Measurements from ENCODE around the gene MAN1C1.

MAN1C1 gene

GRCh38 chr1:25815208-25816111, 198.9 kb downstream of the MAN1C1 start:
- Histone ChIP-seq H3K27ac (ENCODE audit: low read length) (no peak overlapping the region), H3K4me1 (ENCODE audit: insufficient read depth, low read length) (peaks cover 6% of the 10 kb centered on the region; the same call in 1 of the 2 replicates), H3K9ac (ENCODE audit: low read depth, low read length) (no peak overlapping the region), H3K27me3 (ENCODE audit: insufficient read depth, low read length) (no peaks in the 10 kb centered on the region), H3K36me3 (ENCODE audit: insufficient read depth, low read depth, low read length) (peaks cover 17% of the 10 kb centered on the region), H3K9me3 (ENCODE audit: insufficient read depth, low read depth, low read length) (no peaks in the 10 kb centered on the region), H3K4me3 (ENCODE audit: low read length) (no peak overlapping the region)

GRCh38 chr1:25816112-25816718, 199.6 kb downstream of the MAN1C1 start:
- Histone ChIP-seq H3K27ac (ENCODE audit: low read length) (no peak overlapping the region), H3K9me3 (ENCODE audit: insufficient read depth, low read depth, low read length) (no peaks in the 10 kb centered on the region), H3K36me3 (ENCODE audit: insufficient read depth, low read depth, low read length) (peaks cover 15% of the 10 kb centered on the region), H3K4me1 (ENCODE audit: insufficient read depth, low read length) (peaks cover 6% of the 10 kb centered on the region; the same call in 1 of the 2 replicates), H3K4me3 (ENCODE audit: low read length) (no peak overlapping the region), H3K9ac (ENCODE audit: low read depth, low read length) (no peak overlapping the region), H3K27me3 (ENCODE audit: insufficient read depth, low read length) (peaks cover 4% of the 10 kb centered on the region)

GRCh38 chr1:25817840-25818501, 201.4 kb downstream of the MAN1C1 start:
- Histone ChIP-seq H3K9me3 (ENCODE audit: insufficient read depth, low read depth, low read length) (no peaks in the 10 kb centered on the region), H3K9ac (ENCODE audit: low read depth, low read length) (no peak overlapping the region; the same call in 1 of the 2 replicates), H3K4me3 (ENCODE audit: low read length) (no peak overlapping the region), H3K27ac (ENCODE audit: low read length) (no peak overlapping the region), H3K4me1 (ENCODE audit: insufficient read depth, low read length) (peaks cover 6% of the 10 kb centered on the region; the same call in 1 of the 2 replicates), H3K36me3 (ENCODE audit: insufficient read depth, low read depth, low read length) (peaks cover 6% of the 10 kb centered on the region; the same call in 1 of the 2 replicates), H3K27me3 (ENCODE audit: insufficient read depth, low read length) (peaks cover 15% of the 10 kb centered on the region)

GRCh38 chr1:25818569-25818968, 202.0 kb downstream of the MAN1C1 start:
- Histone ChIP-seq H3K4me3 (ENCODE audit: low read length) (peak overlapping the region; percentile 96), H3K4me1 (ENCODE audit: insufficient read depth, low read length) (peaks cover 6% of the 10 kb centered on the region; the same call in 1 of the 2 replicates), H3K27ac (ENCODE audit: low read length) (no peak overlapping the region), H3K9me3 (ENCODE audit: insufficient read depth, low read depth, low read length) (no peaks in the 10 kb centered on the region), H3K36me3 (ENCODE audit: insufficient read depth, low read depth, low read length) (peaks cover 6% of the 10 kb centered on the region; the same call in 1 of the 2 replicates), H3K27me3 (ENCODE audit: insufficient read depth, low read length) (peaks cover 15% of the 10 kb centered on the region), H3K9ac (ENCODE audit: low read depth, low read length) (peak overlapping the region; percentile 96; the same call in 1 of the 2 replicates)

- H3K27me3 ChIP-seq (ENCODE audit: insufficient read depth, low read length): peaks cover 15% of the 10 kb centered on the region
- H3K27ac ChIP-seq (ENCODE audit: low read length): peak within 1 kb of the TSS; percentile 83
- peaks cover 6% of the 10 kb centered on the region; the same call in 1 of the 2 replicates for H3K4me1 ChIP-seq (ENCODE audit: insufficient read depth, low read length)
Measured at GRCh38 chr1:25819491-25820246, 203.1 kb downstream of the MAN1C1 start, which contains the start of gene MTFR1L. TSS of gene MTFR1L (plus strand) at chr1:25819954. CDS start at chr1:25823105, 3,151 bp downstream.

GRCh38 chr1:25820247-25821111, 203.9 kb downstream of the MAN1C1 start:
- Histone ChIP-seq H3K27me3 (ENCODE audit: insufficient read depth, low read length) (peaks cover 15% of the 10 kb centered on the region), H3K4me3 (ENCODE audit: low read length) (peak overlapping the region; percentile 96), H3K27ac (ENCODE audit: low read length) (peak overlapping the region; percentile 83), H3K9ac (ENCODE audit: low read depth, low read length) (peak overlapping the region; percentile 96), H3K9me3 (ENCODE audit: insufficient read depth, low read depth, low read length) (no peaks in the 10 kb centered on the region), H3K36me3 (ENCODE audit: insufficient read depth, low read depth, low read length) (peaks cover 3% of the 10 kb centered on the region; the same call in 1 of the 2 replicates), H3K4me1 (ENCODE audit: insufficient read depth, low read length) (peaks cover 6% of the 10 kb centered on the region; the same call in 1 of the 2 replicates)

More at GRCh38 chr1:25819491-25820246, 203.1 kb downstream of the MAN1C1 start, which contains the start of gene MTFR1L:
- Histone ChIP-seq H3K4me3 (ENCODE audit: low read length) (peak within 1 kb of the TSS; percentile 96), H3K36me3 (ENCODE audit: insufficient read depth, low read depth, low read length) (peaks cover under 1% of the 10 kb centered on the region; the same call in 1 of the 2 replicates), H3K9me3 (ENCODE audit: insufficient read depth, low read depth, low read length) (no peaks in the 10 kb centered on the region), H3K9ac (ENCODE audit: low read depth, low read length) (peak within 1 kb of the TSS; percentile 96)

- peak overlapping the region; percentile 96 for H3K4me3 ChIP-seq (ENCODE audit: low read length)
- 0 out of 2 replicates have a peak, but pooled peaks cover 4% of the 10 kb centered on the region for H3K36me3 ChIP-seq (ENCODE audit: insufficient read depth, low read depth, low read length)
- H3K9me3 ChIP-seq (ENCODE audit: insufficient read depth, low read depth, low read length): no peaks in the 10 kb centered on the region
- H3K27ac ChIP-seq (ENCODE audit: low read length): no peak overlapping the region
- H3K27me3 ChIP-seq (ENCODE audit: insufficient read depth, low read length): peaks cover 15% of the 10 kb centered on the region
- peaks cover 6% of the 10 kb centered on the region; the same call in 1 of the 2 replicates for H3K4me1 ChIP-seq (ENCODE audit: insufficient read depth, low read length)
- H3K9ac ChIP-seq (ENCODE audit: low read depth, low read length): peak overlapping the region; percentile 96
Measured at GRCh38 chr1:25821112-25821476, 204.5 kb downstream of the MAN1C1 start.

- 0 out of 2 replicates have a peak overlapping the region, but pooled peaks have one; percentile 96 for H3K4me3 ChIP-seq (ENCODE audit: low read length)
- no peak overlapping the region for H3K27ac ChIP-seq (ENCODE audit: low read length)
- peaks cover 9% of the 10 kb centered on the region for H3K36me3 ChIP-seq (ENCODE audit: insufficient read depth, low read depth, low read length)
- no peak overlapping the region for H3K9ac ChIP-seq (ENCODE audit: low read depth, low read length)
- H3K27me3 ChIP-seq (ENCODE audit: insufficient read depth, low read length): peaks cover 15% of the 10 kb centered on the region
- peaks cover 6% of the 10 kb centered on the region; the same call in 1 of the 2 replicates for H3K4me1 ChIP-seq (ENCODE audit: insufficient read depth, low read length)
- no peaks in the 10 kb centered on the region for H3K9me3 ChIP-seq (ENCODE audit: insufficient read depth, low read depth, low read length)
Measured at GRCh38 chr1:25821630-25822091, 205.1 kb downstream of the MAN1C1 start.

GRCh38 chr1:25825605-25826004, 209.0 kb downstream of the MAN1C1 start:
- Histone ChIP-seq H3K4me3 (ENCODE audit: low read length) (no peak overlapping the region), H3K9ac (ENCODE audit: low read depth, low read length) (no peak overlapping the region), H3K36me3 (ENCODE audit: insufficient read depth, low read depth, low read length) (peaks cover 44% of the 10 kb centered on the region), H3K4me1 (ENCODE audit: insufficient read depth, low read length) (no peaks in the 10 kb centered on the region), H3K9me3 (ENCODE audit: insufficient read depth, low read depth, low read length) (no peaks in the 10 kb centered on the region), H3K27me3 (ENCODE audit: insufficient read depth, low read length) (peaks cover 15% of the 10 kb centered on the region), H3K27ac (ENCODE audit: low read length) (no peak overlapping the region)

- Histone ChIP-seq H3K36me3 (ENCODE audit: insufficient read depth, low read depth, low read length) (peaks cover 54% of the 10 kb centered on the region), H3K27ac (ENCODE audit: low read length) (no peak overlapping the region), H3K4me1 (ENCODE audit: insufficient read depth, low read length) (no peaks in the 10 kb centered on the region), H3K4me3 (ENCODE audit: low read length) (no peak overlapping the region), H3K9me3 (ENCODE audit: insufficient read depth, low read depth, low read length) (no peaks in the 10 kb centered on the region), H3K27me3 (ENCODE audit: insufficient read depth, low read length) (peaks cover 7% of the 10 kb centered on the region), H3K9ac (ENCODE audit: low read depth, low read length) (no peak overlapping the region)
Measured at GRCh38 chr1:25826571-25826970, 210.0 kb downstream of the MAN1C1 start.
